Measurements from ENCODE around the gene PHF21B. TPM values are rescaled to one million over a fixed set of nuclear protein-coding genes. Genes with fewer than 3 reads are reported as not detected.

Gene PHF21B
- total and polyA plus RNA-seq, 2 experiments from 2014 or later: 20.6 to 149 TPM

DNA sequence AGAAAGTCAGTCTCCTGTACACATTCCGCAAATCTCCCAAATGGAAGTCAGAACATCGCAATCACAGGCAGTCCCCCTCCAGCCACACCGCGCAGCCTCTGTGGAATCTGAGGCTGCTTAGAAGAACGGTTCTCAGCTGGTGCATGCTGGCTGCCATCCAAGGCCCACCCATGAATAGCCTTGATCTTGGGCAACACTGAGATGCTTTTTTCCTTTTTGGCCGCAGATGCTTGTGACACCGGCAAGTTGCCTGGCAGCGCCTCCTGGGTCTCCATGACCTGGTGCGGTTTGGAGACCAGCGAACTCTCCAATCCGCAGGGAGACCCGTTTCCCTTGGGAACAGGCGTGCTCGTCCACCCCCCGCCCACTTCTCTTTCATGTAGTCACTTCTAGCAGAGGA, 26.3 kb upstream of the PHF21B start (continued):
- no peak for TF ChIP-seq ZNF462 (CRISPR knock-in tag; IDR thresholded peaks at IDR 0.05)
- TF ChIP-seq EZH2 (IDR thresholded peaks at IDR 0.05; ENCODE audit: low read depth, unreplicated experiment): no peak
- TF ChIP-seq REST (IDR thresholded peaks at IDR 0.05; ENCODE audit: unreplicated experiment): no peak

- Histone ChIP-seq H2AFZ (no peak overlapping the region), H3F3A (replicated peaks; ENCODE audit: low read depth) (peaks cover 14% of the 10 kb centered on the region), H3K27me3 (ENCODE audit: insufficient read depth) (no peaks in the 10 kb centered on the region), H3K9me2 (ENCODE audit: insufficient read depth) (0 out of 2 replicates have a peak, but pooled peaks cover 4% of the 10 kb centered on the region), H3K4me1 (ENCODE audit: insufficient read depth) (peaks cover 10% of the 10 kb centered on the region), H3K79me2 (replicated peaks; ENCODE audit: insufficient read depth) (no peaks in the 10 kb centered on the region), H3K4me2 (no peak overlapping the region), H3K36me3 (ENCODE audit: insufficient read depth) (no peaks in the 10 kb centered on the region), H3K27ac (ENCODE audit: low read depth) (no peak overlapping the region), H4K20me1 (replicated peaks; ENCODE audit: insufficient read depth) (no peaks in the 10 kb centered on the region), H3K4me3 (no peak overlapping the region)
- ATAC-seq (no peak), DNase-seq (ENCODE audit: low spot score) (no peak)
- Mint-ChIP-seq H3K9me3 (peaks cover 66% of the 10 kb centered on the region), H3K4me1 (peaks cover 12% of the 10 kb centered on the region), H3K27me3 (ENCODE audit: insufficient read depth, low read depth, poor library complexity) (peaks cover 23% of the 10 kb centered on the region), H3K36me3 (ENCODE audit: low read depth) (peaks cover 40% of the 10 kb centered on the region), H3K4me3 (no peak overlapping the region), H3K27ac (no peak overlapping the region)
- TF ChIP-seq REST (IDR thresholded peaks at IDR 0.05; ENCODE audit: unreplicated experiment): no peak
- no peak for TF ChIP-seq POLR2AphosphoS5 (IDR thresholded peaks at IDR 0.05; ENCODE audit: low read depth)
Measured at GRCh38 chr22:45034821-45035220, 25.0 kb upstream of the PHF21B start.
